Tibial nerve (tissue), 4 donors: Measurements from ENCODE around the gene TMC6. TPM values are rescaled to one million over a fixed set of nuclear protein-coding genes. Genes with fewer than 3 reads are reported as not detected.

Source experiments
- DNase-seq, 2 donors: peaks; one replicate each; pipeline ENCODE4 v3.0.0-alpha.2; 2019; ENCODE audit warnings: low spot score in 2 of 2
- H3K27ac ChIP-seq, 4 donors: fragments of 200-600 bp; sonication (generic) in 3 of 4; one replicate each; pipeline ENCODE4 v1.5.1; 2017 to 2019; ENCODE audit warnings: mild to moderate bottlenecking in 1 of 4
- H3K27me3 ChIP-seq, 2 donors: fragments of 200-600 bp; sonication (generic) in 1 of 2; one replicate each; pipeline versions ENCODE4 v1.5.1 to v1.6.0; 2017 to 2019
- H3K36me3 ChIP-seq, 3 donors: fragments of 200-600 bp; sonication (generic); one replicate each; pipeline ENCODE4 v1.5.1; 2018 to 2019
- H3K4me1 ChIP-seq, 4 donors: fragments of 200-600 bp; sonication (generic) in 3 of 4; one replicate each; pipeline ENCODE4 v1.5.1; 2017 to 2019
- H3K4me3 ChIP-seq, 4 donors: fragments of 200-600 bp; sonication (generic) in 3 of 4; one replicate each; pipeline ENCODE4 v1.5.1; 2017 to 2019; ENCODE audit warnings: mild to moderate bottlenecking in 1 of 4, moderate library complexity in 1 of 4
- H3K9me3 ChIP-seq, 4 donors: fragments of 200-600 bp; sonication (generic) in 3 of 4; one replicate each; pipeline ENCODE4 v1.5.1; 2017 to 2019
- EP300 ChIP-seq, 2 donors: sonication (generic); formaldehyde crosslinking; IDR thresholded peaks; one replicate each; pipeline ENCODE4 v1.6.1; 2017; ENCODE audit warnings: antibody characterized with exemption in 2 of 2, mild to moderate bottlenecking in 1 of 2
- POLR2A ChIP-seq, 2 donors: fragments of 450-650 bp; IDR thresholded peaks; one replicate each; pipeline ENCODE4 v1.6.1; 2017; ENCODE audit warnings: antibody characterized with exemption in 2 of 2, mild to moderate bottlenecking in 2 of 2, moderate library complexity in 2 of 2
- WGBS, 2 donors: methylation state at CpG; one replicate each; pipeline ENCODE4 v1.1.5; 2018; 5-methylcytosine and 5-hydroxymethylcytosine counted together
- total RNA-seq, 4 donors: library from RNA; depleted of rRNA; stranded (reverse); fragments of >200 nt; gene quantifications; one replicate each; pipeline ENCODE4 v1.1.0, GENCODE V29; 2016
- TF ChIP-seq, protein P1 (sequence below), 5 experiments: fragments of 200-600 bp in 3 of 5; fragments of 450-650 bp in 2 of 5; sonication (generic) in 3 of 5; IDR thresholded peaks; one replicate each; pipeline ENCODE4 v1.5.1; 2016 to 2019; ENCODE audit warnings: antibody characterized with exemption in 5 of 5, mild to moderate bottlenecking in 3 of 5, moderate library complexity in 2 of 5

TMC6 gene
- total RNA-seq, 4 donors from 2014 or later = 43.3 to 94.5 (median 52.2) TPM

DNA sequence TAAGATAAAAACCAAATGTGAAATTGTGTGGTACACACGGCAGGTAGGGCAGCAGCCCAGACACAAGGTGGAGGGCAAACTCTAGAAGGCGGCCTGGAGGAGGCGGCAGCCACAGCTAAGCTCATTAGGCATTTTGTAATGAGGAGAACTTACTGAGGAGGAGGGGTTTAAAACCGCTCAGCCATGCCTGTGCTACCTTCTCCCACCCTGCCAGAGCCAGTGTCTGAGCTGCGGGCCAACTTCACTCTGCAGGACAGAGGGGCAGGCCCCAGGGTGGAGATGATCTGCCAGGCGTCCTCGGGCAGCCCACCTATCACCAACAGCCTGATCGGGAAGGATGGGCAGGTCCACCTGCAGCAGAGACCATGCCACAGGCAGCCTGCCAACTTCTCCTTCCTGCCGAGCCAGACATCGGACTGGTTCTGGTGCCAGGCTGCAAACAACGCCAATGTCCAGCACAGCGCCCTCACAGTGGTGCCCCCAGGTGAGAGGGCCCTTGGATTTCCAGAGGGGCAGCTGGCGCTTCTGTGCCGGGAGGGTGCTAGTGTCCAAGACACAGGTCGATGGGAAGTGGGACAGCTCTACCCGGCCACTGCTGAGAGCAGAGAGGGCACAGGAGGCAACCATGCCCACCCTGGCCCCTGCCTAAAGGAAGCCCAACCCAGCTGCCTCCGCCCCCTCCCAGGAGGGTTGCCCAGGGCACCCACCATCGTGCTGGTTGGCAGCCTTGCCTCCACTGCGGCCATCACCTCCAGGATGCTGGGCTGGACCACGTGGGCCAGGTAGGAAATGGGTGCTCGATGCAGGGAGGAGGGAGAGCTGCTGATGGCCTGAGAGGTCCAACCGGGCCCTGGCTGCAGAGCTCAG is 35.6 kb upstream of the TMC6 start:
- WGBS, 2 donors = 72 to 77% methylated on average over 15 to 21 of the region's 22 CpGs
- Histone ChIP-seq H3K27me3 (no peaks in the 10 kb centered on the region), H3K27ac (no peak overlapping the region), H3K36me3 (no peaks in the 10 kb centered on the region), H3K4me1 (peaks cover 0 to 10% (median 4%) of the 10 kb centered on the region in 4 donors), H3K9me3 (no peaks in the 10 kb centered on the region), H3K4me3 (no peak overlapping the region)
- TF ChIP-seq POLR2A (IDR thresholded peaks at IDR 0.05) (no peak), EP300 (IDR thresholded peaks at IDR 0.05) (no peak)
- TF ChIP-seq, protein P1, sequence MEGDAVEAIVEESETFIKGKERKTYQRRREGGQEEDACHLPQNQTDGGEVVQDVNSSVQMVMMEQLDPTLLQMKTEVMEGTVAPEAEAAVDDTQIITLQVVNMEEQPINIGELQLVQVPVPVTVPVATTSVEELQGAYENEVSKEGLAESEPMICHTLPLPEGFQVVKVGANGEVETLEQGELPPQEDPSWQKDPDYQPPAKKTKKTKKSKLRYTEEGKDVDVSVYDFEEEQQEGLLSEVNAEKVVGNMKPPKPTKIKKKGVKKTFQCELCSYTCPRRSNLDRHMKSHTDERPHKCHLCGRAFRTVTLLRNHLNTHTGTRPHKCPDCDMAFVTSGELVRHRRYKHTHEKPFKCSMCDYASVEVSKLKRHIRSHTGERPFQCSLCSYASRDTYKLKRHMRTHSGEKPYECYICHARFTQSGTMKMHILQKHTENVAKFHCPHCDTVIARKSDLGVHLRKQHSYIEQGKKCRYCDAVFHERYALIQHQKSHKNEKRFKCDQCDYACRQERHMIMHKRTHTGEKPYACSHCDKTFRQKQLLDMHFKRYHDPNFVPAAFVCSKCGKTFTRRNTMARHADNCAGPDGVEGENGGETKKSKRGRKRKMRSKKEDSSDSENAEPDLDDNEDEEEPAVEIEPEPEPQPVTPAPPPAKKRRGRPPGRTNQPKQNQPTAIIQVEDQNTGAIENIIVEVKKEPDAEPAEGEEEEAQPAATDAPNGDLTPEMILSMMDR (IDR thresholded peaks at IDR 0.05) = no peak
- no peak for DNase-seq

DNA sequence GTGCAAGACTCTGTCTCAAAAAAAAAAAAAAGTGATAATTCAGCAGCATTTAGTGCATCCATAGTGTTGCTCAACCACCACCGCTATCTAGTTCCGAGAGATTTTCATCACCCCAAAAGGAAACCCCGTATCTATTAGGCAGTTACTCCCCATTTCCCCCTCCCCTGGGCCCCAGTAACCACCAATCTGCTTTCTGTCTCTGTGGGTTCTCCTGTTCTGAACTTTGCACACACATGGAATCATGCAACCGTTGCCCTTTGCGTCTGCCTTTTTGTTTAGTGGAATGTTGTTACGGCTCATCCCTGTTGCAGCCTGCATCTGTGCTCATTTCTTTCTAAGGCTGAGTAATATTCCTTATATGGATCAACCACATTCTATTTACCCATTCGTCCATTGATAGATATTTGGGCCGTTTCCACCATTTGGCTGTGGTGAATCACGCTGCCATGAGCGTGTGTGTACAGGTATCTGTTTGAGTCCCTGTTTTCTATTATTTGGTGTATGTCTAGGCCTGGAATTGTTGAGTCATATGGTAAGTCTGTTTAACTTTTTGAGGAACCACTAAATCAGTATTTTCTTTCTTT is 31.1 kb upstream of the TMC6 start:
- Histone ChIP-seq H3K4me3 (no peak overlapping the region), H3K4me1 (no peaks in the 10 kb centered on the region), H3K27me3 (no peaks in the 10 kb centered on the region), H3K36me3 (no peaks in the 10 kb centered on the region), H3K27ac (no peak overlapping the region), H3K9me3 (no peaks in the 10 kb centered on the region)
- WGBS, 2 donors = 76 to 81% methylated on average over 10 of the region's 10 CpGs
- TF ChIP-seq EP300 (IDR thresholded peaks at IDR 0.05) = no peak
- TF ChIP-seq, protein P1 (IDR thresholded peaks at IDR 0.05) = no peak
- TF ChIP-seq POLR2A (IDR thresholded peaks at IDR 0.05) = no peak
- DNase-seq = no peak

DNA sequence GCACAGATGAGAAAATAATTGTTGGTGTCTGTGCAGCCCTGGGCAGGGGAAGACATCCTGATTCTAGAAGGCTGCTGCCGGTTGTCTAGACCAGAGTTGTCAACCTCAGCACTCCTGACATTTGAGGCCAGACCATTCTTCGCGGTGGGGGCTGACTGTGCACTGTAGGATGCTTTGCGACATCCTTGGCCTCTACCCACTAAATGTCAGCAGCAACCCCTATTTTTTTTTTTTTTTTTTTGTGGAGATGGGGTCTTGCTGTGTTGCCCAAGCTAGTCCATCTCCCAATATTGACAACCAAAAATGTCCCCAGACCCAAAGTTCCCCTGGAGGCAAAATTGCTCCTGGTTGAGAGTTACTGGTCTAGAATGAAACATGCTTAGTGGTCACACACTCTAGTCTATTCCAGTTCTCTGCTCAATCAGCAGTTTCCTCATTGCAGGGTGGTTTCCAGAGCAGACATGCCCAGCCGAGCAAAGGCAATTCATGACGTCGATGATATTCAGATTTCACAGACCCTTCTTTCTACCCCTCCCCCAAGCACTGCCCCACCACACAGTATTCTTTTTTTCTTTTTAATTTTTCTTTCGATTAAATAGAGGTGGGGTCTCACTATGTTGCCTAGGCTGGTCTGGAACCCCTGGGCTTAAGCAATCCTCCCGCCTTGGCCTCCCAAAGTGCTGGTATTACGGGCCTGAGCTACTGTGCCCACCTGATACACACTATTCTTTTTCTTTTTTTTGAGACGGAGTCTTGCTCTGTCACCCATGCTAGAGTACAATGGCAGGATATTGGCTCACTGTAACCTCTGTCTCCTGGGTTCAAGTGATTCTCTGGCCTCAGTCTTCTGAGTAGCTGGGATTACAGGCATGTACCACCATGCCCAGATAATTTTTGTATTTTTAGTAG is 26.6 kb upstream of the TMC6 start:
- Histone ChIP-seq H3K27me3 (no peaks in the 10 kb centered on the region), H3K4me1 (peaks cover 0 to 8% (median 0%) of the 10 kb centered on the region in 4 donors), H3K36me3 (no peaks in the 10 kb centered on the region), H3K9me3 (no peaks in the 10 kb centered on the region), H3K4me3 (no peak overlapping the region), H3K27ac (no peak overlapping the region)
- no peak for DNase-seq
- 72 to 78% methylated on average over 11 of the region's 11 CpGs for WGBS, 2 donors
- no peak for TF ChIP-seq EP300 (IDR thresholded peaks at IDR 0.05)
- TF ChIP-seq, protein P1 (IDR thresholded peaks at IDR 0.05) = no peak
- no peak for TF ChIP-seq POLR2A (IDR thresholded peaks at IDR 0.05)

DNA sequence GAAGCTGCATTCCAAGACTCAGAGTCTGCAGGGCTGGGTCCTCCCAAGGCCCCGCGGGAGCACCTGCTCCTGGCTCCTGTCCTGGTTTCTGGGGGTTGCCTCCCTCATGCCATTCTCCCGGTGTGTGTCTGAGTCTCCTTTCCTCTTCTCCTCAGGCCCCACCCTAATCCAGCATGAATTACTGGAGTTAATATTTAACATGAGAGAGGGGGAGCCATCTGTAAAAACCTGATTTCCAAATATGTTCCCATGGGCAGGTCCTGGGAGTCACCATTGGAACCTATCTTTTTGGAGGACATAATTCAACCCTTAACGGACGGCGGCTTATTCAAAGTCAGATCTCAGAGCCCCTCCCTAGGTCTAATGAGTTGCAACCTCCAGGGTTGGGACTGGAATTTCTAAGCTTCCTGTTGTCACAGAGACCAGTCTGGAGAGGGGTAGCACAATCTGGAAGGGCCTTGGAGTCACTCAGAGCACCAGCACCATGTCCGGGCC is 23.0 kb upstream of the TMC6 start:
- TF ChIP-seq POLR2A (IDR thresholded peaks at IDR 0.05) (no peak), EP300 (IDR thresholded peaks at IDR 0.05) (no peak)
- TF ChIP-seq, protein P1 (IDR thresholded peaks at IDR 0.05) = no peak

More for the DNA sequence above, 23.0 kb upstream of the TMC6 start:
- H3K4me3 ChIP-seq = no peak overlapping the region
- H3K9me3 ChIP-seq = no peaks in the 10 kb centered on the region
- no peak overlapping the region for H3K27ac ChIP-seq
- 55 to 63% methylated on average over 7 of the region's 7 CpGs for WGBS, 2 donors
- H3K27me3 ChIP-seq = no peaks in the 10 kb centered on the region
- H3K36me3 ChIP-seq = no peaks in the 10 kb centered on the region
- no peak for DNase-seq
- H3K4me1 ChIP-seq = peaks cover 0 to 34% (median 0%) of the 10 kb centered on the region in 4 donors
